Choroid plexus epithelial cell (primary cell): ENCODE results near the gene GPR6.

ENCODE experiments used
- DNase-seq: peaks from one replicate; pipeline ENCODE4 v3.0.0-alpha.2; 2010; ENCODE audit warnings: low read depth
- H3K4me3 ChIP-seq: 2 replicates; pipeline ENCODE4 v1.5.1; 2011; ENCODE audit warnings: low read depth, mild to moderate bottlenecking, control low read depth, low read length, moderate library complexity
- CTCF ChIP-seq: conservative IDR thresholded peaks from 2 replicates; pipeline ENCODE4 v1.5.1; 2011; ENCODE audit warnings: low read depth, mild to moderate bottlenecking, control low read depth, inconsistent platforms, low read length, moderate library complexity

The GPR6 gene

GRCh38 chr6:109998159-109998785 is 20.2 kb downstream of the GPR6 start:
- H3K4me3 ChIP-seq = no peak overlapping the region
- no peak for TF ChIP-seq CTCF
- peak; percentile 18 for DNase-seq

GRCh38 chr6:109999740-110000139 is 21.6 kb downstream of the GPR6 start:
- DNase-seq = no peak
- TF ChIP-seq CTCF = no peak
- H3K4me3 ChIP-seq = no peak overlapping the region

GRCh38 chr6:110002676-110003075 is 24.6 kb downstream of the GPR6 start:
- H3K4me3 ChIP-seq = no peak overlapping the region
- no peak for TF ChIP-seq CTCF
- no peak for DNase-seq

- no peak overlapping the region for H3K4me3 ChIP-seq
- no peak for DNase-seq
- TF ChIP-seq CTCF = no peak
Observed at GRCh38 chr6:110013386-110013785, 35.3 kb downstream of the GPR6 start.

- TF ChIP-seq CTCF = no peak
- DNase-seq = no peak
- H3K4me3 ChIP-seq = no peak overlapping the region
Observed at GRCh38 chr6:110015206-110015605, 37.1 kb downstream of the GPR6 start.

- H3K4me3 ChIP-seq = no peak overlapping the region
- no peak for TF ChIP-seq CTCF
- DNase-seq = no peak
Observed at GRCh38 chr6:110017306-110017705, 39.2 kb downstream of the GPR6 start.

- no peak for TF ChIP-seq CTCF
- H3K4me3 ChIP-seq = no peak overlapping the region
- no peak for DNase-seq
Observed at GRCh38 chr6:110017946-110018345, 39.8 kb downstream of the GPR6 start.
